Lung (tissue), 12 donors: ENCODE data around the gene PDIA2. TPM values are rescaled to one million over a fixed set of nuclear protein-coding genes. Genes with fewer than 3 reads are reported as not detected.

ENCODE experiments used
- ATAC-seq: fragments of 200-7000 bp; cut with Tn5 transposase; one replicate; pipeline ENCODE4 v1.9.1; 2020; ENCODE audit warnings: moderate number of reproducible peaks; ENCODE audit not compliant: insufficient read depth, low FRiP score
- DNase-seq, 3 donors: peaks; one replicate each; pipeline ENCODE4 v3.0.0-alpha.2; 2013 to 2017
- H3K27ac ChIP-seq, 2 donors: one replicate each; pipeline ENCODE4 v1.5.1; 2013; ENCODE audit warnings: mild to moderate bottlenecking in 2 of 2, moderate library complexity in 2 of 2, control low read depth in 1 of 2, inconsistent platforms in 1 of 2, low read depth in 1 of 2, low read length in 1 of 2
- H3K27me3 ChIP-seq, 3 donors: one replicate each; pipeline ENCODE4 v1.5.1; 2013; ENCODE audit warnings: low read length in 2 of 3; ENCODE audit not compliant: control insufficient read depth in 3 of 3, insufficient read depth in 3 of 3
- H3K36me3 ChIP-seq, 4 donors: one replicate each; pipeline ENCODE4 v1.5.1; 2013; ENCODE audit warnings: low read length in 4 of 4, mild to moderate bottlenecking in 1 of 4, moderate library complexity in 1 of 4; ENCODE audit not compliant: control insufficient read depth in 4 of 4, insufficient read depth in 4 of 4
- H3K4me1 ChIP-seq, 5 donors: one replicate each; pipeline ENCODE4 v1.5.1; 2013; ENCODE audit warnings: low read length in 5 of 5, mild to moderate bottlenecking in 2 of 5, moderate library complexity in 1 of 5; ENCODE audit not compliant: control insufficient read depth in 5 of 5, insufficient read depth in 5 of 5
- H3K4me3 ChIP-seq: one replicate; pipeline ENCODE4 v1.5.1; 2013; ENCODE audit warnings: mild to moderate bottlenecking, control low read depth, moderate library complexity
- H3K9ac ChIP-seq, 2 donors: one replicate each; pipeline ENCODE4 v1.5.1; 2013; ENCODE audit warnings: low read length in 2 of 2, control low read depth in 1 of 2; ENCODE audit not compliant: insufficient read depth in 1 of 2
- H3K9me3 ChIP-seq, 4 donors: one replicate each; pipeline ENCODE4 v1.5.1; 2013; ENCODE audit warnings: low read length in 3 of 4, mild to moderate bottlenecking in 1 of 4, moderate library complexity in 1 of 4; ENCODE audit not compliant: control insufficient read depth in 4 of 4, insufficient read depth in 3 of 4
- WGBS, 2 donors: extraction: QIAGEN DNeasy Blood & Tissue Kit; methylation state at CpG; one replicate each; pipeline ENCODE4 v1.1.7; 2013; 5-methylcytosine and 5-hydroxymethylcytosine counted together
- polyA plus RNA-seq, 2 donors: library from polyadenylated mRNA; stranded (reverse); fragments of 200-250 nt; gene quantifications; one replicate each; pipeline ENCODE4 v1.2.1, GENCODE V29; 2013
- total RNA-seq, 2 donors: library from RNA; depleted of rRNA in 1 of 2; stranded (reverse); fragments of >200 nt in 1 of 2; gene quantifications; one replicate each; pipeline ENCODE4 v1.2.1, GENCODE V29; 2014 to 2021
- TF ChIP-seq, protein P1 (sequence below): IDR thresholded peaks from 2 replicates; pipeline ENCODE4 v1.5.1; 2012; ENCODE audit warnings: mild to moderate bottlenecking; ENCODE audit errors: control extremely low read depth, extremely low read depth
- donor health status: control.
- donor health status: control.
- donor health status: Bipolar disorder and iron deficiency.
- donor health status: healthy.
- donor health status: DM: yes; HTN: yes; CAD: no.

The PDIA2 gene
- total and polyA plus RNA-seq, 4 donors: 0.19 to 0.65 (median 0.24) TPM

DNA sequence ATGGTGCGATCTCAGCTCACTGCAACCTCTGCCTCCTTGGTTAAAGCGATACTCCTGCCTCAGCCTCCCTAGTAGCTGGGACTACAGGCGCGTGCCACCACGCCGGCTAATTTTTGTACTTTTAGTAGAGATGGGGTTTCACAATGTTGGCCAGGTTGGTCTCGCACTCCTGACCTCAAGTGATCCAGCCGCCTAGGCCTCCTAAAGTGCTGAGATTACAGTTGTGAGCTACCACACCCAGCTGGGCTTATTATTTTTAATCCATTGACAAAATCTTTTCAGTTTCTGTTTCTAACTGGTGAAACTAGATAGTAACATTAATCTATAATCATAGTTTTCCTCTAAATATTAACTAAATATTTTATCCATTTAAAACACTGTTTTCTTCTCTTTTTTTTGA is 42.4 kb upstream of the PDIA2 start:
- ATAC-seq (no peak), DNase-seq (no peak)
- Histone ChIP-seq H3K4me1 (peaks cover 0 to 3% (median under 1%) of the 10 kb centered on the region in 5 donors), H3K27ac (no peak overlapping the region), H3K9me3 (no peaks in the 10 kb centered on the region), H3K27me3 (no peaks in the 10 kb centered on the region), H3K36me3 (peaks cover 0 to 2% (median 0%) of the 10 kb centered on the region in 4 donors), H3K9ac (no peak overlapping the region), H3K4me3 (no peak overlapping the region)
- TF ChIP-seq, protein P1, sequence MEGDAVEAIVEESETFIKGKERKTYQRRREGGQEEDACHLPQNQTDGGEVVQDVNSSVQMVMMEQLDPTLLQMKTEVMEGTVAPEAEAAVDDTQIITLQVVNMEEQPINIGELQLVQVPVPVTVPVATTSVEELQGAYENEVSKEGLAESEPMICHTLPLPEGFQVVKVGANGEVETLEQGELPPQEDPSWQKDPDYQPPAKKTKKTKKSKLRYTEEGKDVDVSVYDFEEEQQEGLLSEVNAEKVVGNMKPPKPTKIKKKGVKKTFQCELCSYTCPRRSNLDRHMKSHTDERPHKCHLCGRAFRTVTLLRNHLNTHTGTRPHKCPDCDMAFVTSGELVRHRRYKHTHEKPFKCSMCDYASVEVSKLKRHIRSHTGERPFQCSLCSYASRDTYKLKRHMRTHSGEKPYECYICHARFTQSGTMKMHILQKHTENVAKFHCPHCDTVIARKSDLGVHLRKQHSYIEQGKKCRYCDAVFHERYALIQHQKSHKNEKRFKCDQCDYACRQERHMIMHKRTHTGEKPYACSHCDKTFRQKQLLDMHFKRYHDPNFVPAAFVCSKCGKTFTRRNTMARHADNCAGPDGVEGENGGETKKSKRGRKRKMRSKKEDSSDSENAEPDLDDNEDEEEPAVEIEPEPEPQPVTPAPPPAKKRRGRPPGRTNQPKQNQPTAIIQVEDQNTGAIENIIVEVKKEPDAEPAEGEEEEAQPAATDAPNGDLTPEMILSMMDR: no peak
- 92 to 95% methylated on average over 8 of the region's 8 CpGs for WGBS, 2 donors

DNA sequence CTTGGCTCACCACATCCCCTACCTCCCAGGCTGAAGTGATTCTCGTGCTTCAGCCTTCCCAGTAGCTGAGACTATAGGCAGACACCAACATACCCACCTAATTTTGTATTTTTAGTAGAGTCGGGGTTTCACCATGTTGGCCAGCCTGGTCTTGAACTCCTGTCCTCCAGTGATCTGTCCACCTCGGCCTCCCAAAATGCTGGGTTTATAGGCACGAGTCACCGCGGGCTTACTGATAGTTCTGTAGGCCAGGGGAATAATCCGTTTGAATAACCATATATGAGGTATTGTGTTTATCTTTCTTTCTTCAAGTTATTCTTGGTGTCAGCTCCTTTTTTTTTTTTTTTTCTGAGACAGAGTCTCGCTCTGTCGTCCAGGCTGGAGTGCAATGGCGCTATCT is 40.7 kb upstream of the PDIA2 start:
- H3K27ac ChIP-seq: no peak overlapping the region

DNA sequence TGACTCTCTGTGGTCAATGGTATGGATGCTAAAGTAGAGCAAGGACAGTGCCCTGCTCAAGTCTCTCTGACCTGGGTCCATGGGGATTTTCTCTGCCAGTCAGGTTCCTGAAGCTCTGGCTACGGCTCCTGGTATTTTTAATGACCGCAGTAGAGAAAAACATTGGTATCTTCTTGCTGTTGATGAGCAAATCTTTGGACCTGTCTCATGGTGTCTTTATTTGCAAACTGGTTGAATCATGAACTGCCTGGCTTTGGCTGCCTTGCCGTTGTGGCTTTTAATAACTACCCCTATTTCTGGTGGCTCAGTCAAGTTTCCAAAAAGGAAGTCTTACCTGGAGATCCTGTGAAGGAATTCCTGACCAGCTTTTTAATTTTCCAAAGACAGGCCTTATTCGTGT is 39.6 kb upstream of the PDIA2 start:
- DNase-seq (no peak), ATAC-seq (no peak)
- Histone ChIP-seq H3K36me3 (no peaks in the 10 kb centered on the region), H3K27me3 (no peaks in the 10 kb centered on the region), H3K4me3 (no peak overlapping the region), H3K4me1 (peaks cover 0 to 3% (median 0%) of the 10 kb centered on the region in 5 donors), H3K27ac (no peak overlapping the region), H3K9ac (no peak overlapping the region), H3K9me3 (no peaks in the 10 kb centered on the region)
- TF ChIP-seq, protein P1: no peak
- 88 to 92% methylated on average over 4 of the region's 4 CpGs for WGBS, 2 donors

More for the DNA sequence above, 40.7 kb upstream of the PDIA2 start:
- peaks cover 0 to 2% (median 0%) of the 10 kb centered on the region in 4 donors for H3K36me3 ChIP-seq
- H3K9ac ChIP-seq: no peak overlapping the region
- no peak overlapping the region for H3K4me3 ChIP-seq
- DNase-seq: no peak
- H3K9me3 ChIP-seq: no peaks in the 10 kb centered on the region
- peaks cover 0 to 3% (median 0%) of the 10 kb centered on the region in 5 donors for H3K4me1 ChIP-seq
- no peaks in the 10 kb centered on the region for H3K27me3 ChIP-seq
- ATAC-seq: no peak
- WGBS, 2 donors: 88 to 89% methylated on average over 10 of the region's 10 CpGs
- TF ChIP-seq, protein P1: no peak

DNA sequence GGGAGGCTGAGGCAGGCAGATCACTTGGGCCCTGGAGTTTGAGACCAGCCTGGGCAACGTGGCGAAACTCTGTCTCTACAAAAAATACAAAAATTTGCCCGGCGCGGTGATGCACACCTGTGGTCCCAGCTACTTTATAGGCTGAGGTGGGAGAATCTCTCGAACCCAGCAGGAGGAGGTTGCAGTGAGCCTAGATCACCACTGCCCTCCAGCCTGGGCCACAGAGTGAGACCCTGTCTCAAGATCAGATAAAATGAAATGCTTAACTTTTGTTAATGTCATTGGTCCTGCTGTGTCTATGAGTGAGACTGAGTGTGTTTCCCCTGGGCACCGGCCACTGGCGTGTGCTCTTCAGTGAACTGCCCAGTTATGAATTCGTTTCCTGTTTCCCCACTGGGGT is 37.9 kb upstream of the PDIA2 start:
- H3K27me3 ChIP-seq: no peaks in the 10 kb centered on the region
- no peak for DNase-seq
- WGBS, 2 donors: 82 to 90% methylated on average over 9 of the region's 9 CpGs

More for the DNA sequence above, 37.9 kb upstream of the PDIA2 start:
- H3K4me3 ChIP-seq: no peak overlapping the region
- peaks cover 0 to 3% (median 0%) of the 10 kb centered on the region in 5 donors for H3K4me1 ChIP-seq
- no peaks in the 10 kb centered on the region for H3K9me3 ChIP-seq
- ATAC-seq: no peak
- TF ChIP-seq, protein P1: no peak
- no peak overlapping the region for H3K9ac ChIP-seq
- H3K36me3 ChIP-seq: peaks cover 0 to 5% (median 1%) of the 10 kb centered on the region in 4 donors
- no peak overlapping the region for H3K27ac ChIP-seq
